GM19452 (cell line): ENCODE measurements around the gene MMAA.

ENCODE experiments used
- ATAC-seq: cut with Tn5 transposase; IDR thresholded peaks from one replicate; pipeline ENCODE4 v1.9.1; 2021; ENCODE audit not compliant: unreplicated experiment

MMAA gene

DNA sequence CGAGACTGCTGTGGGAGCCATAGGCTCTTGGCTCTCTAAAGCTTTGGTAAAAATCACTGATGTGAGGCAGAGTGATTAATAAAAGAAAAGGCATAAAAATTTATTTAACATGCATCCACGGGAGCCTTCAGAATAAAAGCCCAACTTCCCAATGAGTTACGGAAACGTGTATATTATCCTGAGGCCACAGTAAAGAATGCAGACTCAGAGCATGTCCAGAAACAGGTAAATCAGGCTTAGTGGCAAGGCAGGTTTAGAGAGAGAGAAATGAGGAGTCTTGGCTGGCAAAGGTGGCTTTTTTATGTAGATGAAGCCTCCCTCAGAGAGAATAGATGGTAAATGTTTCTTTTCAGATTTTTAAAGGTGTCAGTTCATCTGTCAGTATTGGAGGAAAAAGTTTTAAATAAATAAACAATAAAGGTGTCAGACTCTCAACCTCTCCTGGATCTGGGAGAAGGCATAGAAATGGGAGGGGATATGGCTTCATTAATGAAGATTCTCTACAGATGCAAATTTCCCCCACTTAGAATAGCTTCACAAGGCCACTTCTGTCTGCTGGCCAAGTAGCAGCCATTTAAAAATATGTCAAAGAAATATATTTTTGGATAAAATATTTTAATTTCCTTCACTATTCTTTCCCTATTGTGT is 84.8 kb downstream of the MMAA start:
- ATAC-seq = no peak

DNA sequence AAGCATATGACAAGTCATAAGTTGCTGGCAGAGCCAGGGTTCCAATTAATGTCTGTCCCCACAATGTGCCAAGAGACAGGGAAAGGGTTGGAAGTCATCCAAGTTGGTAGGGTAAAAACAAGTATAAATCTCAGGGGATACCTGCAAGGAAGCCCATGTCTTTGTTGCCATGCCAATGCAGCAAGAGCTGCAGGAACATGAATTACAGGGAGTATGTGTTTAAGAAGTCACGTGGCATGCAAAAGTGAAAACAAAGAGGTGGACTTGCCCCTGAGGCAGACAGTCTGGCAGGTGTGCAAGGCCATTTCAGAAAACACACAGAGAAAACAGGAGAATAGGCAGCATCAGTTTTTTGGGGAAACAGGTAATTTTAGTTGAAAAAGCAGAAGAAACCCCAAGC is 90.2 kb downstream of the MMAA start:
- no peak for ATAC-seq
